ENCODE measurements around the gene SEPTIN1. TPM values are rescaled to one million over a fixed set of nuclear protein-coding genes. Genes with fewer than 3 reads are reported as not detected.
A peak's percentile ranks its signal among the peaks of the same experiment; 100 is the strongest.
"Not testable (repeated sequence)": the region's sequence is repeated elsewhere in the genome, so short reads cannot be mapped to it uniquely, and the experiment has no call there.

Gene SEPTIN1
- total and polyA plus RNA-seq, 2 of the 13 experiments (the other 11 are each of a cell fraction or from before 2014, with no cell fraction given), result 0.18 to 0.67 TPM

DNA sequence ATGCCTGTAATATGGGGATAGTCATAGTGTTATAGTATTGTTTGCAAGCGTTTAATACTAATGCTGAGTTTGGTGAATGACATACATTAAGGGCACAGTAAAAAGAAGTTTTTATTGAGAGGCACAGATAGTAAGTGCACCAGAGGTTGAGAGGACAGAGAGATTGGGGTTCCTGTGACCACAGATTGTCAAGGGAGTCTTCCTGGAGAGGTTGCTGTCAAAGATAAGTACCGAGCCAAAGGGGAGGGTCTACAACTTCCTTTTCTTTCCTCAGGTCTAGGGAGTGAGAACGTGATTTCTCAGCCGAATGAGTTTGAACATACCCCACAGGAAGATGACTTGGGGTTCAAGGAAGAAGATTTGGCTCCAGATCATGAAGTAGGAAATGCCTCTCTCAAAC, 14.7 kb upstream of the SEPTIN1 start:
- peaks cover 50% of the 10 kb centered on the region for H3K4me1 ChIP-seq (ENCODE audit: insufficient read depth, low read length)
- TF ChIP-seq HMG20B (CRISPR knock-in tag; conservative IDR thresholded peaks at IDR 0.05) (no peak), HNF1B (CRISPR knock-in tag; IDR thresholded peaks at IDR 0.05) (no peak), ATM (IDR thresholded peaks at IDR 0.05; ENCODE audit: borderline replicate concordance) (no peak)
- BruUV-seq (replicated peaks), result no TSS peak
- WGBS (ENCODE audit: low lambda C conversion rate), result 97% methylated on average over 4 of the region's 4 CpGs
- in situ Hi-C loops (cut with HindIII; ENCODE audit: extremely low pct_ligation_motif_present, low pct_unique_long_range_greater_than_20kb), result no loop called here
- ATAC-seq, result no peak
- POLR2A ChIA-PET, result interaction anchor here (0.7 to 2.9 kb wide), 2 partner anchors 11 to 95 kb away, joined by 3 to 16 read pairs; partner anchors contain the start of gene ZNF771
- no peak for DNase-seq (ENCODE audit: low spot score)
- no peak overlapping the region for H3K27ac ChIP-seq (ENCODE audit: extremely low read length, insufficient read depth, low read length)
- H4K20me1 ChIP-seq (ENCODE audit: insufficient read depth, low read length), result no peaks in the 10 kb centered on the region; the same call in 1 of the 2 replicates
- H3K4me2 ChIP-seq (ENCODE audit: low read depth, low read length), result peak overlapping the region; percentile 99
- H2AFZ ChIP-seq (ENCODE audit: low read length), result no peak overlapping the region
- H3K9me3 ChIP-seq (ENCODE audit: low read length), result no peaks in the 10 kb centered on the region
- H3K4me3 ChIP-seq (replicated peaks in 1 of 3; ENCODE audit: insufficient read depth in 1 of 3, low read depth in 2 of 3, low read length in 3 of 3), result no peak overlapping the region
- H3K9ac ChIP-seq (ENCODE audit: insufficient read depth, low read depth, low read length), result no peak overlapping the region
- no peaks in the 10 kb centered on the region for H3K27me3 ChIP-seq (ENCODE audit: control insufficient read depth in 1 of 2, insufficient read depth in 2 of 2, low read length in 2 of 2)
- FAIRE-seq, result no peak
- CTCF ChIA-PET (ENCODE audit: low intra/inter-chr PET ratio, low total read pairs), result interaction anchor here (2.6 kb wide), 1 partner anchor 12 kb away, joined by 20 read pairs; no protein-coding TSS in a partner anchor
- intact Hi-C loops (cut with micrococcal nuclease; ENCODE audit: unreplicated experiment), result no loop called here
- H3K79me2 ChIP-seq (ENCODE audit: insufficient read depth, low read length), result peaks cover 17% of the 10 kb centered on the region
- peaks cover 3 to 17% of the 10 kb centered on the region in 2 experiments; a peak in 4 of 5 replicates for H3K36me3 ChIP-seq (replicated peaks in 1 of 2; ENCODE audit: control insufficient read depth in 1 of 2, insufficient read depth in 2 of 2, low read length in 2 of 2)

DNA sequence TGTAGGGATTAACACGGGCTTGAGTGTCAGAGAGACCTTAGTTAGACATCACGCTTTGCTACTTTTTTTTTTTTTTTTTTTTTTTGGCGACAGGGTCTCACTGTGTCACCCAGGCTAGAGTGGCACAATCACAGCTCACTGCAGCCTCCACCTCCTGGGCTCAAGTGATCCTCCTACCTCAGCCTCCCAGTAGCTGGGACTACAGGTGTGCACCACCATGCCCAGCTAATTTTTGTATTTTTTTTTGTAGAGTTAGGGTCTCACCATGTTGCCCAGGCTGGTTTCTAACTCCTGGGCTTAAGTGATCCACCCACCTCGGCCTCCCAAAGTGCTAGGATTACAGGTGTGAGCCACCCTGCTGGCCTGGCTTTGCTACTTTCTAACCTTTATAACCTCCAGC, 14.3 kb upstream of the SEPTIN1 start:
- BruUV-seq (replicated peaks); H2AFZ ChIP-seq (ENCODE audit: low read length); intact Hi-C loops (cut with micrococcal nuclease; ENCODE audit: unreplicated experiment); ATAC-seq; H3K27ac ChIP-seq (ENCODE audit: extremely low read length, insufficient read depth, low read length); H3K9me3 ChIP-seq (ENCODE audit: low read length); H4K20me1 ChIP-seq (ENCODE audit: insufficient read depth, low read length); H3K27me3 ChIP-seq (ENCODE audit: control insufficient read depth in 1 of 2, insufficient read depth in 2 of 2, low read length in 2 of 2); in situ Hi-C loops (cut with HindIII; ENCODE audit: extremely low pct_ligation_motif_present, low pct_unique_long_range_greater_than_20kb); FAIRE-seq; DNase-seq (ENCODE audit: low spot score): not testable (repeated sequence)
- POLR2A ChIA-PET, result interaction anchor here (0.7 to 3.3 kb wide), 3 partner anchors 11 to 95 kb away, joined by 3 to 70 read pairs (median 11); partner anchors contain the start of genes DCTPP1 and ZNF771
- H3K4me2 ChIP-seq (ENCODE audit: low read depth, low read length), result peak overlapping the region; percentile 99
- H3K9ac ChIP-seq (ENCODE audit: insufficient read depth, low read depth, low read length), result peak overlapping the region; percentile 78
- TF ChIP-seq, protein P1, sequence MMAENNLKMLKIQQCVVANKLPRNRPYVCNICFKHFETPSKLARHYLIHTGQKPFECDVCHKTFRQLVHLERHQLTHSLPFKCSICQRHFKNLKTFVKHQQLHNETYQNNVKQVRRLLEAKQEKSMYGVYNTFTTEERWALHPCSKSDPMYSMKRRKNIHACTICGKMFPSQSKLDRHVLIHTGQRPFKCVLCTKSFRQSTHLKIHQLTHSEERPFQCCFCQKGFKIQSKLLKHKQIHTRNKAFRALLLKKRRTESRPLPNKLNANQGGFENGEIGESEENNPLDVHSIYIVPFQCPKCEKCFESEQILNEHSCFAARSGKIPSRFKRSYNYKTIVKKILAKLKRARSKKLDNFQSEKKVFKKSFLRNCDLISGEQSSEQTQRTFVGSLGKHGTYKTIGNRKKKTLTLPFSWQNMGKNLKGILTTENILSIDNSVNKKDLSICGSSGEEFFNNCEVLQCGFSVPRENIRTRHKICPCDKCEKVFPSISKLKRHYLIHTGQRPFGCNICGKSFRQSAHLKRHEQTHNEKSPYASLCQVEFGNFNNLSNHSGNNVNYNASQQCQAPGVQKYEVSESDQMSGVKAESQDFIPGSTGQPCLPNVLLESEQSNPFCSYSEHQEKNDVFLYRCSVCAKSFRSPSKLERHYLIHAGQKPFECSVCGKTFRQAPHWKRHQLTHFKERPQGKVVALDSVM (CRISPR knock-in tag; IDR thresholded peaks at IDR 0.05), result peak; percentile 70
- peaks cover 17% of the 10 kb centered on the region for H3K79me2 ChIP-seq (ENCODE audit: insufficient read depth, low read length)
- CTCF ChIA-PET (ENCODE audit: low intra/inter-chr PET ratio, low total read pairs), result interaction anchor here (2.1 to 2.6 kb wide), 2 partner anchors 13 to 232 kb away, joined by 4 to 20 read pairs; no protein-coding TSS in a partner anchor
- peaks cover 3 to 17% of the 10 kb centered on the region in 2 experiments; a peak in 4 of 5 replicates for H3K36me3 ChIP-seq (replicated peaks in 1 of 2; ENCODE audit: control insufficient read depth in 1 of 2, insufficient read depth in 2 of 2, low read length in 2 of 2)
- H3K4me1 ChIP-seq (ENCODE audit: insufficient read depth, low read length), result peaks cover 46% of the 10 kb centered on the region
- WGBS (ENCODE audit: low lambda C conversion rate), result 84% methylated on average over 4 of the region's 4 CpGs
- peak overlapping the region; percentile 75 to 93 (median 75); a peak in 4 of 6 replicates for H3K4me3 ChIP-seq (replicated peaks in 1 of 3; ENCODE audit: insufficient read depth in 1 of 3, low read depth in 2 of 3, low read length in 3 of 3)
